H9 (cell line): Measurements from ENCODE around the gene SH3BGRL3. TPM values are rescaled to one million over a fixed set of nuclear protein-coding genes. Genes with fewer than 3 reads are reported as not detected.
A peak's percentile ranks its signal among the peaks of the same experiment; 100 is the strongest.

Source experiments
- DNase-seq: peaks from one replicate; pipeline ENCODE4 v3.0.0-alpha.2; 2017
- H2AFZ ChIP-seq: one replicate; pipeline ENCODE4 v1.6.1; 2013; ENCODE audit warnings: mild to moderate bottlenecking, low read length, control low read depth, moderate library complexity
- H2AK5ac ChIP-seq: 2 replicates; pipeline ENCODE4 v1.6.1; 2013; ENCODE audit warnings: low read length, control low read depth, mixed read lengths; ENCODE audit not compliant: insufficient read length
- H2BK120ac ChIP-seq: one replicate; pipeline ENCODE4 v1.6.1; 2013; ENCODE audit warnings: low read depth, mild to moderate bottlenecking, low read length, control low read depth, inconsistent platforms; ENCODE audit not compliant: poor library complexity, severe bottlenecking
- H2BK12ac ChIP-seq: 2 replicates; pipeline ENCODE4 v1.6.1; 2013; ENCODE audit warnings: low read length, control low read depth, mixed read lengths, low read depth; ENCODE audit not compliant: insufficient read length
- H2BK15ac ChIP-seq: 2 replicates; pipeline ENCODE4 v1.6.1; 2013; ENCODE audit warnings: low read depth, low read length, control low read depth
- H2BK20ac ChIP-seq: one replicate; pipeline ENCODE4 v1.6.1; 2013; ENCODE audit warnings: low read depth, mild to moderate bottlenecking, low read length, control low read depth, inconsistent platforms; ENCODE audit not compliant: poor library complexity, severe bottlenecking
- H2BK5ac ChIP-seq: 2 replicates; pipeline ENCODE4 v1.6.1; 2013; ENCODE audit warnings: low read length, control low read depth, mixed read lengths; ENCODE audit not compliant: insufficient read length
- H3K14ac ChIP-seq: 2 replicates; pipeline ENCODE4 v1.6.1; 2013; ENCODE audit warnings: low read length, control low read depth; ENCODE audit not compliant: insufficient read depth
- H3K18ac ChIP-seq: 2 replicates; pipeline ENCODE4 v1.6.1; 2013; ENCODE audit warnings: low read depth, mild to moderate bottlenecking, mixed read lengths, low read length, control low read depth; ENCODE audit not compliant: insufficient read length
- H3K23ac ChIP-seq: 2 replicates; pipeline ENCODE4 v1.6.1; 2013; ENCODE audit warnings: low read length, control low read depth, mixed read lengths, low read depth; ENCODE audit not compliant: insufficient read length
- H3K23me2 ChIP-seq: 2 replicates; pipeline ENCODE4 v1.6.1; 2013; ENCODE audit warnings: low read depth, mild to moderate bottlenecking, mixed read lengths, low read length, control low read depth; ENCODE audit not compliant: insufficient read length, poor library complexity, severe bottlenecking
- H3K27ac ChIP-seq: 2 replicates; pipeline ENCODE4 v1.5.1; 2013; ENCODE audit warnings: low read length, control low read depth, mixed read lengths, low read depth; ENCODE audit not compliant: insufficient read length
- H3K27me3 ChIP-seq: 2 replicates; pipeline ENCODE4 v1.6.1; 2013; ENCODE audit warnings: low read length, control low read depth, inconsistent platforms; ENCODE audit not compliant: insufficient read depth
- H3K4ac ChIP-seq: 2 replicates; pipeline ENCODE4 v1.6.1; 2013; ENCODE audit warnings: low read depth, mild to moderate bottlenecking, control low read depth, inconsistent platforms, low read length, moderate library complexity
- H3K4me1 ChIP-seq: 2 replicates; pipeline ENCODE4 v1.6.1; 2013; ENCODE audit warnings: low read length, control low read depth, inconsistent platforms; ENCODE audit not compliant: insufficient read depth
- H3K4me2 ChIP-seq: 2 replicates; pipeline ENCODE4 v1.6.1; 2013; ENCODE audit warnings: low read length, control low read depth, mixed read lengths; ENCODE audit not compliant: insufficient read length, insufficient read depth
- H3K56ac ChIP-seq: 2 replicates; pipeline ENCODE4 v1.6.1; 2013; ENCODE audit warnings: low read depth, mild to moderate bottlenecking, mixed read lengths, low read length, control low read depth; ENCODE audit not compliant: insufficient read length
- H3K79me1 ChIP-seq: 2 replicates; pipeline ENCODE4 v1.6.1; 2013; ENCODE audit warnings: low read depth, mild to moderate bottlenecking, moderate library complexity, low read length, control low read depth, inconsistent platforms; ENCODE audit not compliant: insufficient read depth, poor library complexity, severe bottlenecking
- H3K79me2 ChIP-seq: 2 replicates; pipeline ENCODE4 v1.6.1; 2013; ENCODE audit warnings: low read length, control low read depth, inconsistent platforms; ENCODE audit not compliant: insufficient read depth
- H3K9ac ChIP-seq: 2 replicates; pipeline ENCODE4 v1.6.1; 2013; ENCODE audit warnings: low read length, control low read depth, mixed read lengths; ENCODE audit not compliant: insufficient read length; ENCODE audit errors: extremely low read depth
- H3K9me3 ChIP-seq: one replicate; pipeline ENCODE4 v1.6.1; 2013; ENCODE audit warnings: low read depth, low read length, inconsistent platforms; ENCODE audit not compliant: control insufficient read depth
- H3T11ph ChIP-seq: one replicate; pipeline ENCODE4 v1.6.1; 2013; ENCODE audit warnings: mild to moderate bottlenecking, low read length, control low read depth, inconsistent platforms
- H4K20me1 ChIP-seq: one replicate; pipeline ENCODE4 v1.6.1; 2013; ENCODE audit not compliant: control insufficient read depth, insufficient read length, insufficient read depth
- H4K5ac ChIP-seq: 2 replicates; pipeline ENCODE4 v1.6.1; 2013; ENCODE audit warnings: low read depth, mild to moderate bottlenecking, mixed read lengths, low read length, control low read depth; ENCODE audit not compliant: insufficient read length
- H4K8ac ChIP-seq: replicated peaks from 2 replicates; pipeline ENCODE4 v1.6.1; 2013; ENCODE audit warnings: low read length, control low read depth, mixed read lengths, low read depth; ENCODE audit not compliant: insufficient read length
- H4K91ac ChIP-seq: 2 replicates; pipeline ENCODE4 v1.6.1; 2013; ENCODE audit warnings: low read depth, mild to moderate bottlenecking, moderate library complexity, mixed read lengths, low read length, control low read depth; ENCODE audit not compliant: insufficient read length
- H3K27ac Mint-ChIP-seq, 3 experiments: 2 replicates in 2 of 3; 3 replicates in 1 of 3; pipeline ENCODE4 v1.8.0; 2020 to 2021; ENCODE audit warnings: mixed read lengths in 3 of 3, mild to moderate bottlenecking in 1 of 3, moderate library complexity in 1 of 3
- H3K27me3 Mint-ChIP-seq: 2 replicates; pipeline ENCODE4 v1.8.0; 2021; ENCODE audit warnings: low read depth, mild to moderate bottlenecking, moderate library complexity, mixed read lengths
- H3K36me3 Mint-ChIP-seq, 3 experiments: 2 replicates in 2 of 3; 3 replicates in 1 of 3; pipeline ENCODE4 v1.8.0; 2020 to 2021; ENCODE audit warnings: low read depth in 3 of 3, mixed read lengths in 3 of 3; ENCODE audit not compliant: insufficient read depth in 1 of 3
- H3K4me1 Mint-ChIP-seq, 2 experiments: 2 replicates each; pipeline ENCODE4 v1.8.0; 2020; ENCODE audit warnings: mixed read lengths in 2 of 2
- H3K4me3 Mint-ChIP-seq, 2 experiments: 2 replicates in 1 of 2; 3 replicates in 1 of 2; pipeline ENCODE4 v1.8.0; 2020 to 2021; ENCODE audit warnings: mild to moderate bottlenecking in 2 of 2, mixed read lengths in 2 of 2, moderate library complexity in 1 of 2
- H3K9me3 Mint-ChIP-seq, 2 experiments: 2 replicates in 1 of 2; 3 replicates in 1 of 2; pipeline ENCODE4 v1.8.0; 2020; ENCODE audit warnings: mild to moderate bottlenecking in 2 of 2, mixed read lengths in 2 of 2, moderate library complexity in 1 of 2
- CTCF ChIP-seq: fragments of 200-600 bp; sonication (generic); conservative IDR thresholded peaks from 3 replicates; pipeline ENCODE4 v1.8.0; 2021; ENCODE audit warnings: antibody characterized with exemption, mild to moderate bottlenecking
- WGBS: extraction: QIAGEN DNeasy Blood & Tissue Kit; methylation state at CpG from one replicate; pipeline ENCODE4 v1.1.7; 2013; ENCODE audit warnings: missing lambda C conversion rate, low lambda C conversion rate, mixed read lengths; ENCODE audit not compliant: insufficient read length; ENCODE audit errors: extremely low coverage; 5-methylcytosine and 5-hydroxymethylcytosine counted together
- total RNA-seq: library from RNA; stranded (reverse); gene quantifications from 2 replicates; pipeline ENCODE4 v1.2.1, GENCODE V29; 2021

SH3BGRL3 gene
- total RNA-seq, 1 experiment from 2014 or later = 86.3 TPM

- TF ChIP-seq CTCF = no peak
Observed at GRCh38 chr1:26283871-26284596, 4.1 kb downstream of the SH3BGRL3 start.

More at GRCh38 chr1:26283871-26284596, 4.1 kb downstream of the SH3BGRL3 start:
- Histone ChIP-seq H2BK120ac (no peak overlapping the region), H3T11ph (no peak overlapping the region), H3K9me3 (no peaks in the 10 kb centered on the region), H3K23me2 (peaks cover 13% of the 10 kb centered on the region), H2AK5ac (no peak overlapping the region), H3K4me2 (no peak overlapping the region), H4K5ac (no peak overlapping the region), H3K4me1 (peaks cover 10% of the 10 kb centered on the region; the same call in 1 of the 2 replicates), H3K23ac (no peak overlapping the region), H3K79me1 (no peaks in the 10 kb centered on the region), H2AFZ (no peak overlapping the region), H3K56ac (no peak overlapping the region), H3K27me3 (no peaks in the 10 kb centered on the region), H4K8ac (no peak overlapping the region), H3K27ac (no peak overlapping the region), H4K20me1 (peaks cover 2% of the 10 kb centered on the region), H3K4ac (no peak overlapping the region), H3K9ac (no peak overlapping the region), H3K18ac (no peak overlapping the region), H2BK5ac (no peak overlapping the region), H3K79me2 (no peaks in the 10 kb centered on the region), H2BK12ac (no peak overlapping the region), H2BK15ac (no peak overlapping the region), H4K91ac (no peak overlapping the region), H3K14ac (no peak overlapping the region), H2BK20ac (no peak overlapping the region)
- Mint-ChIP-seq H3K27me3 (no peaks in the 10 kb centered on the region; the same call in 1 of the 2 replicates), H3K4me1 (peaks cover 42 to 48% of the 10 kb centered on the region in 2 experiments), H3K9me3 (no peaks in the 10 kb centered on the region; a peak in 1 of 5 replicates), H3K36me3 (peaks cover 8 to 13% (median 11%) of the 10 kb centered on the region in 3 experiments; a peak in 6 of 7 replicates), H3K4me3 (no peak overlapping the region), H3K27ac (no peak overlapping the region; a peak in 2 of 7 replicates)
- DNase-seq = peak; percentile 25
- no CpG with 5 or more reads among the region's 12 CpGs for WGBS
